Heart left ventricle (tissue), 13 donors: ENCODE measurements around the gene AGBL3.

ENCODE experiments used
- POLR2A ChIP-seq, 2 donors: fragments of 450-650 bp; IDR thresholded peaks; one replicate each; pipeline ENCODE4 v1.6.1; 2017; ENCODE audit warnings: antibody characterized with exemption in 2 of 2, mild to moderate bottlenecking in 2 of 2, moderate library complexity in 2 of 2
- TF ChIP-seq, protein P1 (sequence below), 12 donors: fragments of 200-600 bp; sonication (generic) in 4 of 12; IDR thresholded peaks; one replicate each; pipeline versions ENCODE4 v1.5.0 to v1.8.0; 2018 to 2022; ENCODE audit warnings: antibody characterized with exemption in 12 of 12, mild to moderate bottlenecking in 5 of 12
- donor health status: ischemic (EF 13 %, LVEDD 7.1; RV severe dilation, severe dysfunction).
- donor health status: DM: no; HTN: yes; CAD: no.
- donor health status: DM: no; HTN: no; CAD: no.
- donor health status: ischemic (EF 25% LVEDD 6.9; RV normal size, moderate dysfunction).
- donor health status: ischemic (EF 25% LVEDD 5.7; RV mildly dilated, moderate dysfunction).
- donor health status: ischemic (EF 35%, LVEDD 5.7; RV mildly dilated, moderate dysfunction).
- donor health status: nonischemic (EF 11% LVEDD 7.7; RV severe dilation, severe dysfunction).
- donor health status: DM: yes; HTN: yes; CAD: no.
- donor health status: PGD.
- donor health status: ischemic (EF 29% LVEDD 5.4; RV normal size, mild dysfunction).
- donor health status: nonischemic (EF 23%, LVEDD 6.1; RV moderate dilation, normal function).

DNA sequence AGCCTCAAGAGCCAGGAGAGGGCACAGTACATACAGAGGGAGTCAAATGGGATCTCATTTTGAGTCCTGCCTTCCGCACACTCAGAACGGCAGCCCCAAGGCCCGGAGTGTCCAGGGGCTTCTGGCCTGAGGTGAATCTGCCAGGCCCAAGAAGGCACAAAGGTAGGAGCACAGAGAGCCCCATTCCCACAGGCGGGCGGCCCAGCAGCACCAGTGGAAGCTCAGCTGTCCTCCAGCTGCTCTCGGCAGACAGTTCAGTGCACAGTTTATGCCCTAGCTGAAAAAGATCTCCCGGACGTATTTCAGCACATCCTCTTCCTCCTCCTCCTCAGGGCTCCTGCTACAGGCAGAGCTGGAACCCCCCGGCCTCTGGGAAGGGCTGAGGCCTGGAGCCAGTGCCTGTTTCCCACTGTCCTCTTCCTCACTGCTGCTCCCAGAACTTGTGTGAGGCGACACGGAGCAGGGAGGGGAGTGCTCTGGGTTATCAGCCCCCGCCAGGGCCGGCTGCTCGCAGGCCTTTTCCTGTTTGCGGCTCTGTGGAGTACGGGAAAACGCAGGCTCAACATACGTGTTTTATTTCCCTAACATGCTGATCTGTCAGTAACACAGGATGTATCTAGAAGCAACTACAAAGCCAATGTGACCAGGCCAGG, 180.2 kb downstream of the AGBL3 start:
- no peak for TF ChIP-seq POLR2A (IDR thresholded peaks at IDR 0.05)
- TF ChIP-seq, protein P1, sequence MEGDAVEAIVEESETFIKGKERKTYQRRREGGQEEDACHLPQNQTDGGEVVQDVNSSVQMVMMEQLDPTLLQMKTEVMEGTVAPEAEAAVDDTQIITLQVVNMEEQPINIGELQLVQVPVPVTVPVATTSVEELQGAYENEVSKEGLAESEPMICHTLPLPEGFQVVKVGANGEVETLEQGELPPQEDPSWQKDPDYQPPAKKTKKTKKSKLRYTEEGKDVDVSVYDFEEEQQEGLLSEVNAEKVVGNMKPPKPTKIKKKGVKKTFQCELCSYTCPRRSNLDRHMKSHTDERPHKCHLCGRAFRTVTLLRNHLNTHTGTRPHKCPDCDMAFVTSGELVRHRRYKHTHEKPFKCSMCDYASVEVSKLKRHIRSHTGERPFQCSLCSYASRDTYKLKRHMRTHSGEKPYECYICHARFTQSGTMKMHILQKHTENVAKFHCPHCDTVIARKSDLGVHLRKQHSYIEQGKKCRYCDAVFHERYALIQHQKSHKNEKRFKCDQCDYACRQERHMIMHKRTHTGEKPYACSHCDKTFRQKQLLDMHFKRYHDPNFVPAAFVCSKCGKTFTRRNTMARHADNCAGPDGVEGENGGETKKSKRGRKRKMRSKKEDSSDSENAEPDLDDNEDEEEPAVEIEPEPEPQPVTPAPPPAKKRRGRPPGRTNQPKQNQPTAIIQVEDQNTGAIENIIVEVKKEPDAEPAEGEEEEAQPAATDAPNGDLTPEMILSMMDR (IDR thresholded peaks at IDR 0.05), result no peak
